Activated T-helper 2 cell treated with anti-CD3 and anti-CD28 coated beads, Interferon-gamma antibody, Interleukin-2, Interleukin-4, amounts not matched to agents 10 μg/mL and 5 μg/mL and 100 μg/mL, durations not matched to agents 14 hours and 24 hours and 36 hours (primary cell): Measurements from ENCODE around the gene MYO9A. TPM values are rescaled to one million over a fixed set of nuclear protein-coding genes. Genes with fewer than 3 reads are reported as not detected.

Source experiments
- DNase-seq: peaks from one replicate; pipeline ENCODE4 v3.0.0; 2021; ENCODE audit warnings: low spot score
- H3K27ac Mint-ChIP-seq: one replicate; pipeline ENCODE4 v1.8.0; 2021; ENCODE audit warnings: mixed read lengths
- H3K27me3 Mint-ChIP-seq: one replicate; pipeline ENCODE4 v1.8.0; 2021; ENCODE audit warnings: low read depth, mixed read lengths
- H3K36me3 Mint-ChIP-seq: one replicate; pipeline ENCODE4 v1.8.0; 2021; ENCODE audit warnings: low read depth, mixed read lengths
- H3K4me1 Mint-ChIP-seq: one replicate; pipeline ENCODE4 v1.8.0; 2021; ENCODE audit warnings: low read depth, mixed read lengths
- H3K4me3 Mint-ChIP-seq: one replicate; pipeline ENCODE4 v1.8.0; 2021; ENCODE audit warnings: low read depth, mild to moderate bottlenecking, moderate library complexity, mixed read lengths
- H3K9me3 Mint-ChIP-seq: one replicate; pipeline ENCODE4 v1.8.0; 2021; ENCODE audit warnings: mixed read lengths
- intact Hi-C: fragments of 100-400 bp; cut with micrococcal nuclease; formaldehyde crosslinking; loops from one replicate; pipeline ENCODE4 v1.15.1; 2023
- total RNA-seq: library from RNA; stranded (reverse); gene quantifications from 2 replicates; pipeline ENCODE4 v1.2.3, GENCODE V29; 2022

MYO9A gene
- total RNA-seq, 1 donor from 2014 or later: 26.2 TPM

DNA sequence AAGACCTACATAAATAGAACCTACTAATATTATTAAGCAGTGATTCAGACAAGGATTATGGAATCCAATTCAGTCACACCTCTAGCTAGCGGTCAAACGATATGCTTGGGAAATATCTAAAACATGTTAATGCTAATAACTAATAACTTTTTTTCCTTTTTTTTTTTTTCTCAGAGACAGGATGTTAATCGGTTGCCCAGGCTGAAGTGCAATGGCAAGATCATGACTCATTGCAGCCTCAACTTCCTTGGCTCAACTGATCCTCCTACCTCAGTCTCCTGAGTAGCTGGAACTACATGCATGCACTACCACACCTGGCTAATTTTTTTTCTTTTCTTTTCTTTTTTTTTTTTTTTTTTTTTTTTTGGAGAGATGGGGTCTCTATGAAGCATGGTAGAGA, 183.5 kb downstream of the MYO9A start:
- Mint-ChIP-seq H3K4me1 (no peaks in the 10 kb centered on the region), H3K27ac (no peak overlapping the region), H3K9me3 (peaks cover 16% of the 10 kb centered on the region), H3K36me3 (peaks cover 30% of the 10 kb centered on the region), H3K27me3 (no peaks in the 10 kb centered on the region), H3K4me3 (no peak overlapping the region)
- no peak for DNase-seq
- intact Hi-C loops: no loop called here

DNA sequence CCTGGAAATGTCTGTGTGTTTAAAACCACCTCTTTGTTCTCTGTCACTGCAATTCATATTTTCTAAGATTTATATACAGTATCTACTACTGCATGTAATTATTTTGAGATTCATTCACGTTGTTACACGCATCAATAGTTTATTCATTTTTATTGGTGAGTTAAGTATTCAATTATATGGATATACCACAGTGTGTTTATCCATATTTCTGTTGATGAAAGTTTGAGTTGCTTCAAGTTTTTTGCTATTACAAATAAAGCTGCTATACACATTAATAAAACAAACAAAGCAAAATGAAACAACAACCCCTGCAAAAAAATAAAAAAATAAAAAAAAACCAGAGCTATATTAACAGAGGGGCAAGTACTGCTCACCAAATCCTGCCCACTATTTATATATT, 185.3 kb downstream of the MYO9A start:
- H3K27ac Mint-ChIP-seq: no peak overlapping the region
- no peaks in the 10 kb centered on the region for H3K27me3 Mint-ChIP-seq
- H3K9me3 Mint-ChIP-seq: peaks cover 16% of the 10 kb centered on the region
- H3K4me3 Mint-ChIP-seq: no peak overlapping the region
- peaks cover 30% of the 10 kb centered on the region for H3K36me3 Mint-ChIP-seq
- intact Hi-C loops: no loop called here
- H3K4me1 Mint-ChIP-seq: no peaks in the 10 kb centered on the region
- DNase-seq: no peak

DNA sequence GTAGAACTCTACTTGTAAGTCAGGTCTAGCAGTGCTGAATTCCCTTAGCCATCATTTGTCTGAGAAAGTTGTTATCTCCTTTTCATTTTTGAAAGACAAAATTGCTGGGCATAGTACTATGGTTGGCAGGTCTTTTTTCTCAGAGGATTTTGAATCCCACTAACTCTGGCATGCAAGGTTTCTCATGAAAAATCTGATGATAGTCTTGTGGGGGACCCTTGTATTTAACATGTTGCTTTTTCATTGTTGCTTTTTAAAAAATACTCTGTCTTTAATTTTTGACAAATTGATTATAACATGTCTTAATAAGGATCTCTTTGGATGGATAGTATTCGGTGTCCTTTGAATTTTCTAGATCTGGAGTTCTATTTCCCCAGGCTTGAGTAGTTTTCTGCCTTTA, 186.7 kb downstream of the MYO9A start:
- intact Hi-C loops: no loop called here
- peaks cover 16% of the 10 kb centered on the region for H3K9me3 Mint-ChIP-seq
- no peaks in the 10 kb centered on the region for H3K4me1 Mint-ChIP-seq
- no peak overlapping the region for H3K4me3 Mint-ChIP-seq
- DNase-seq: no peak
- no peaks in the 10 kb centered on the region for H3K27me3 Mint-ChIP-seq
- H3K27ac Mint-ChIP-seq: no peak overlapping the region
- peaks cover 30% of the 10 kb centered on the region for H3K36me3 Mint-ChIP-seq

DNA sequence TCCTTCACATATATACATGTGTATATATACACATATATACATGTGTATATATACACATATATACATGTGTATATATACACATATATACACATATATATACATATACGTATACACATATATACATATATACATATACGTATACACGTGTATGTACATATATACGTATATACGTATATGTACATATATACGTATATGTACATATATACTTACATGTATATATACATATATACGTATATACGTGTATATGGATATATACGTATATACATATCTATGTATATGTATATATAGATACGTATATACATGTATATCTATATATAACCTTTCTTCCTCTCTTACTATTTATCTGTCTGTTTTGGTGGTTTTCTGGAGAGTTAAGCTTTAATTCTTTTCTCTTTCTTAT, 192.8 kb downstream of the MYO9A start:
- Mint-ChIP-seq H3K4me3 (no peak overlapping the region), H3K36me3 (no peaks in the 10 kb centered on the region), H3K27me3 (no peaks in the 10 kb centered on the region), H3K27ac (no peak overlapping the region), H3K9me3 (no peaks in the 10 kb centered on the region), H3K4me1 (no peaks in the 10 kb centered on the region)
- intact Hi-C loops: no loop called here
- no peak for DNase-seq

DNA sequence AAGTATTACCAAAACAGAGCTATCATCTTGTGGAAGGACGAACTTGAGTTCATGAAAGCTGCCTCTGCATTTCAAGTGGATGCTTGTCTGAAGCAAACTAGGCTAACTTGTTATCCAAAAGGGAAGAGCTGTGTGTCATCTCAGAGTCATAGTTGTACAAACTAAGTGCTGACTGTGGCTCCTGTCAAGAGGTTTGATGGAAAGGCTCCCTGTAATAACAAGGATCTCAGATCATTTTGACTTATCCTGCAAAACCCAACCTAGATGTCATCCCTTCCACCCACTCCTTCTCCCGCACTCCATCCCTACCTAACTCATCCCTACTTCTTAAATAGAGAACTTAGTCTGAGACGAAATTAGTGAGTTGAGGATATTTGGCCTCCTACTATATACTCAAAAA, 196.8 kb downstream of the MYO9A start:
- H3K4me1 Mint-ChIP-seq: no peaks in the 10 kb centered on the region
- H3K27me3 Mint-ChIP-seq: no peaks in the 10 kb centered on the region
- no peak overlapping the region for H3K4me3 Mint-ChIP-seq
- DNase-seq: no peak
- no peaks in the 10 kb centered on the region for H3K9me3 Mint-ChIP-seq
- H3K27ac Mint-ChIP-seq: no peak overlapping the region
- intact Hi-C loops: no loop called here
- H3K36me3 Mint-ChIP-seq: no peaks in the 10 kb centered on the region

DNA sequence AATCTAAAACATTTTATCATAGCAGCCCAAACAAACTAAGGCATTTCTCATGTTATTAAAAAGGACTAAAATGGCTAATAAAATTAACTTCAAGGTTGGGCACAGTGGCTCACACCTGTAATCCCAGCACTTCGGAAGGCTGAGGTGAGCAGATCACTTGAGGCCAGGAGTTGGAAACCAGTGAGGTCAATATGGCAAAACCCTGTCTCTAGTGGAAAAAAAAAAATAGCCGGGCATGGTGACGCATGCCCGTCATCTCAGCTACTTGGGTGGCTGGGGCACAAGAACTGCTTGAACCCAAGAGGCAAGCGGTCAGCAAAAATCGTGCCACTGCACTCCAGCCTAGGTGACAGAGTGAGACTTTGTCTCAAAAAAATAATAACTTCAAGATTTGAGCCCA, 197.4 kb downstream of the MYO9A start:
- intact Hi-C loops: no loop called here
- Mint-ChIP-seq H3K4me3 (no peak overlapping the region), H3K9me3 (no peaks in the 10 kb centered on the region), H3K27ac (no peak overlapping the region), H3K4me1 (no peaks in the 10 kb centered on the region), H3K27me3 (no peaks in the 10 kb centered on the region), H3K36me3 (no peaks in the 10 kb centered on the region)
- no peak for DNase-seq

DNA sequence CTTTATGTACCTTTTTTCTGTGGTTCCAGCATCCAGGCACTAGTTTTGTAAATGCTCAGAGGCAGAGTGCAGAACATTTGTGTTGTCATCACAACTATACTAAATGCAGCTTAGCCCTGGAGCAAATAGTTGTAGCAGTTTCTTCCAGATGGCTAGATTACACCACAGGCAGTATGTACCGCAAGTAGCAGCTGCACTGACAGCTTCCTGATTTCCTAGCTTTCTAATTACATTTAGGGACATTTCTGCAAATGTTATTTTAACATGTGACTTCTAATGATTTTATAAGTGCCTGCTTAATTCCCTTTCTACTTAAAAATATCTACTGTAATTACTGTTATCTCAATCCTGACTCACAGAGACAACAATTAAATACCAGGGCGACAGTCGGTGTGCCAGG, 201.1 kb downstream of the MYO9A start:
- no peak for DNase-seq

DNA sequence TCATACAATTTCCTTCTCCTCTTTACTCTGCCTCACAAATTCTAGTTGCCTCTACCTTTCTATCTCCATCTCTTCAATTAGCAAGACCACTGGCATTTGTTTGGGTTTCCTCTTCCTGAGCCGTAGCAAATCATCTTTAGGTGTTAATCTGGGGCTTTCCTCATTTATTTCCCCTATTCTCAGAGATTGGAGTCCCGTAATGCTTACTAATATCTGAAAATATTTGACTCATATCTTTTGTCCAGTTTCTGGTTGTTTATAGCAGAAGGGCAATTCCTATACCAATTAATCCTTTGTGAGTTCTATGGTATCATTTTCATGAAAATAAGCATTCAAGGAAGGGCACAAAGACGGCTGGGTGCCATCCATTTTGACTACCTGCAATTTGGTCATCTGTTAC, 203.9 kb downstream of the MYO9A start:
- peaks cover 3% of the 10 kb centered on the region for H3K36me3 Mint-ChIP-seq
- H3K27ac Mint-ChIP-seq: no peak overlapping the region
- H3K9me3 Mint-ChIP-seq: no peaks in the 10 kb centered on the region
- intact Hi-C loops: no loop called here
- no peak overlapping the region for H3K4me3 Mint-ChIP-seq
- no peak for DNase-seq
- H3K4me1 Mint-ChIP-seq: no peaks in the 10 kb centered on the region
- no peaks in the 10 kb centered on the region for H3K27me3 Mint-ChIP-seq

More for the DNA sequence above, 201.1 kb downstream of the MYO9A start:
- intact Hi-C loops: no loop called here
- no peaks in the 10 kb centered on the region for H3K9me3 Mint-ChIP-seq
- no peak overlapping the region for H3K4me3 Mint-ChIP-seq
- peaks cover 3% of the 10 kb centered on the region for H3K36me3 Mint-ChIP-seq
- no peak overlapping the region for H3K27ac Mint-ChIP-seq
- H3K4me1 Mint-ChIP-seq: no peaks in the 10 kb centered on the region
- no peaks in the 10 kb centered on the region for H3K27me3 Mint-ChIP-seq

DNA sequence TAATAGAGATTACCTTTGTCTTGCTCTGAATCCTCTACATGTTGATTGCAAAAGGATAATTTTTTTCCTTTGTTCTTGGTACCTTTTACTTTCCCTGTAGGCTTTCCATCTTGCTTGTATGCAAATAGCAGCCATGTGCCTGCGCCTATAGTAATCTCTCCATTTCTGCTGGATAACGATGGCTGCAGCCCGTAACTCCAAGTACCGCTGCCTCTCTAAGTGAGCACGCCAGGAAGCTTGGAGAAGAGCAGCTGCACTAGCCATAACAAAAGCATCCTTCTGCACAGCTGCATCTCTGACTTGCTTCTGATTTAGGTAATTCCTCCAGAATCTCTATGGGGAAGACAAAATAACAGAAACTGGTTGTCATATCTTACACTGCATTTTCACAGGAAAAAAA, 218.3 kb downstream of the MYO9A start:
- Mint-ChIP-seq H3K27me3 (no peaks in the 10 kb centered on the region), H3K36me3 (peaks cover 3% of the 10 kb centered on the region)

DNA sequence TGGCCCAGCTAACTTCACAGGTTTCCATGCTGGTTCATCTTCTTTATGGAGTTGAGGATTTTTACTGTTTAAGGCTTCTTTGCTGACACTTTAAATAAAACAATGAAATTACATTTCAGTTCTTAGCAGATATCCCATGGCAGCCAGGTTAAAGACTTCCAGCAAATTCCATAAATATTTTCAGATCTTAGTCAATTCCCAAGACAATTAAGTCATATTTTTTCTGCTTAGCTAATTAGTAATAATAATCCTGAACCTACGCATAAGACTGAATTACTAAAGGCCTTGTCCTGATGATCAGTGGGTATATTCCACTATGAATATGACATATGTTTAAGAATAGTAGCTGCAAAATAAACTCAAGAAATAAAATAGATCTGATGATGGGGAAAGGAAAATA, 224.3 kb downstream of the MYO9A start:
- peaks cover 3% of the 10 kb centered on the region for H3K36me3 Mint-ChIP-seq
- H3K27me3 Mint-ChIP-seq: no peaks in the 10 kb centered on the region
- H3K9me3 Mint-ChIP-seq: no peaks in the 10 kb centered on the region
- H3K4me3 Mint-ChIP-seq: no peak overlapping the region
- intact Hi-C loops: no loop called here
- H3K4me1 Mint-ChIP-seq: no peaks in the 10 kb centered on the region
- H3K27ac Mint-ChIP-seq: no peak overlapping the region
- DNase-seq: no peak

More for the DNA sequence above, 218.3 kb downstream of the MYO9A start:
- no peak overlapping the region for H3K4me3 Mint-ChIP-seq
- intact Hi-C loops: no loop called here
- DNase-seq: no peak
- no peak overlapping the region for H3K27ac Mint-ChIP-seq
- H3K4me1 Mint-ChIP-seq: no peaks in the 10 kb centered on the region
- H3K9me3 Mint-ChIP-seq: no peaks in the 10 kb centered on the region

DNA sequence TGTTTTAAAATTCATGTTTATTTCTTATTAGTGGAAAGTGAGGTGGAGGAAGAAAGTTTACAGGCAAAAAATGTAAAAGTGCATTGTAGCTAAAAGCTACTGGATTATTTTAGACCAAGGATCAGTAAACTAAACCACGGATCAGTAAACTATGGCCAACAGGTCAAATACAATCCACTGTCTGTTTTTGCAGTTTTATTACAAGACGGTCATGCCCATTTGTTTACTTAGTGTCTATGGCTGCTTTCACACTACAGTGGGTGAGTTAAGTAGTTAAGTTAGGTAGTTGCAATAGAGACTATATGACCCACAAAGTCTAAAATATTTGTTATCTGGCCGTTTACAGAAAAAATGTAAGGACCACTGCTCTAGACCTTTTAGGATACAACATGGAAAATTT, 225.6 kb downstream of the MYO9A start:
- no peaks in the 10 kb centered on the region for H3K27me3 Mint-ChIP-seq
- H3K4me1 Mint-ChIP-seq: no peaks in the 10 kb centered on the region
- DNase-seq: no peak
- no peaks in the 10 kb centered on the region for H3K9me3 Mint-ChIP-seq
- intact Hi-C loops: no loop called here
- no peak overlapping the region for H3K27ac Mint-ChIP-seq
- no peak overlapping the region for H3K4me3 Mint-ChIP-seq
- H3K36me3 Mint-ChIP-seq: peaks cover 7% of the 10 kb centered on the region

DNA sequence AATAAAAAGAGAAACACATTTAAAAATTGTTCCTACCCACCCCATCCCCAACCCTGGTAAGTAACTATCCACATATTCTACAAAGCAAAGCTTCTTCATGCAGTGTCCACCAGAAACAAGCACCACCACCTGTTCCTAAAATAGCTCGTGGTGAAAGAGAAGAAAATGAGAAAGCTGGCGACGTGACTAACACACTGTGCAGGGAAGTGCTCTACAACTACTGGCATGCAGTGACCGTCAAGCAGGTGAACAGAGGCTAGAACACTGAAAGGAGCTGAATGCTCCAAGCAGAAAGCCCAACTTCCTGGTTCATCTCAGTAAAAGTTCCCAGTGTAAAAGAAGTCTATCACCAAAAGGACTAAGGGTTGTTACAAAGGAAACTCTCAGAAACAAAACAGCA, 226.9 kb downstream of the MYO9A start:
- no peak for DNase-seq
- Mint-ChIP-seq H3K4me1 (no peaks in the 10 kb centered on the region), H3K36me3 (peaks cover 8% of the 10 kb centered on the region), H3K4me3 (no peak overlapping the region), H3K9me3 (no peaks in the 10 kb centered on the region), H3K27ac (no peak overlapping the region), H3K27me3 (no peaks in the 10 kb centered on the region)
- intact Hi-C loops: no loop called here

DNA sequence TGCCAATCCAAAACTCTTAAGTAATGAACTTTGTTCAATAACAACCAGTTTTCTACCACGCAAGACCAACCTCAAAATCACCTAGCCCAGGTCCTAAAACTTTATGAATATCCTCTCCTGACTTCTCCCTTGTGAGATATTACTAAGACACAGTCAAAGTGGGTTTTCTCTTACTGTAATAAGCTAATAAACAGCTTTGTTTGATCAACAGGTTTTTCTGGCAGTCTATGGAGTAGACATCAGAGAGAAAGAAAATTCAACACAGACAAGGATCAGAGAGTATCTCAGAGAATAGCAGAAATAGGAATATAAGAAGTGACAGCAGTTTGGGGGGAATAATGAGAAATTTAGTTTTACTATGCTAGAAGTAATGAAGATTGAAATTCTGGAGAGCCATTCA, 228.0 kb downstream of the MYO9A start:
- Mint-ChIP-seq H3K4me3 (no peak overlapping the region), H3K36me3 (peaks cover 11% of the 10 kb centered on the region), H3K27ac (no peak overlapping the region), H3K4me1 (no peaks in the 10 kb centered on the region), H3K27me3 (no peaks in the 10 kb centered on the region), H3K9me3 (no peaks in the 10 kb centered on the region)
- intact Hi-C loops: no loop called here
- no peak for DNase-seq

DNA sequence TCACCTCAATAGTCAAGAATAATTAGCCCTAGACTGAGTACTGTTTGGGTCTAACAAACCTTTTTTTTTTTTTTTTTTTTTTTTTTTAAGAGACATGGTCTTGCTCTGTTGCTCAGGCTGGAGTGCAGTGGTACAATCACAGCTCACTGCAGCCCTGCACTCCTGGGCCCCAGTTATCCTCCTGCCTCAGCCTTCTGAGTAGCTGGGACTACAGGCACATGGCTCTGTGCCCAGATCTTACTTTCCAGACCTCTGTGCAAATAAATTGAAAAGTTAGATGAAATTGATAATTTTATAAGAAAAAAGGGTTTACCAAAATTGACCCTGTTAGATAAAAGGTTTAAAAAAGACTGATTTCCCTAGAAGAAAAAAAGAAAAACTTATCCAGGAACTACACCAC, 228.6 kb downstream of the MYO9A start:
- no peaks in the 10 kb centered on the region for H3K27me3 Mint-ChIP-seq
- H3K36me3 Mint-ChIP-seq: peaks cover 11% of the 10 kb centered on the region
- H3K9me3 Mint-ChIP-seq: no peaks in the 10 kb centered on the region
- H3K27ac Mint-ChIP-seq: no peak overlapping the region
- no peak for DNase-seq
- H3K4me1 Mint-ChIP-seq: no peaks in the 10 kb centered on the region
- intact Hi-C loops: no loop called here
- no peak overlapping the region for H3K4me3 Mint-ChIP-seq
